NCI-H2107 treated with DMSO at 0.1 percent for 48 hours (cell line): ENCODE measurements around the gene GPR183.
A peak's percentile ranks its signal among the peaks of the same experiment; 100 is the strongest.

Source experiments
- DNase-seq: peaks from one replicate; lab custom pipeline; 2025; ENCODE audit not compliant: unreplicated experiment; lab: John Stamatoyannopoulos, UW

GPR183 gene

GRCh38 chr13:99339736-99340397, 32.7 kb upstream of the GPR183 start:
- peak; percentile 40 for DNase-seq

GRCh38 chr13:99339230-99339721, 32.1 kb upstream of the GPR183 start:
- DNase-seq, result no peak

GRCh38 chr13:99335603-99336002, 28.4 kb upstream of the GPR183 start:
- DNase-seq, result no peak

GRCh38 chr13:99335087-99335486, 27.9 kb upstream of the GPR183 start:
- DNase-seq, result no peak

DNA sequence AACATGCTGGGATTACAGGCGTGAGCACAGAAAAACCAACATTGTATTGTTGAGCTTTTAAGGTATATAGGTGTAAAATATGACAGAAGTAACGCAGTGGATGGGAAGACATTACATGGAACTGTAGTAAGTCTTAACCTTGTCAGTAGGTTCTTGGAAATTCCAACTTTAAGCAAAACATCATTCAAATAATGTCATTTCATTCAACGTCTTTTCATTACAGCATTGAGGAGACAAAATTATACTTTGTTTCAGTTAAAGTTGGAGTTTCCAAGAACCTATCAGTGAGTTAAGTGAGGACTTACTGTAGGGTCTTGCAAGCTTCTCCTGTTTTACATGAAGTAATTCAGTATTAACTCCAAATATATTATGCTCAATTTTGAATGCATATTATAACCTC, 27.0 kb upstream of the GPR183 start:
- DNase-seq, result no peak

DNA sequence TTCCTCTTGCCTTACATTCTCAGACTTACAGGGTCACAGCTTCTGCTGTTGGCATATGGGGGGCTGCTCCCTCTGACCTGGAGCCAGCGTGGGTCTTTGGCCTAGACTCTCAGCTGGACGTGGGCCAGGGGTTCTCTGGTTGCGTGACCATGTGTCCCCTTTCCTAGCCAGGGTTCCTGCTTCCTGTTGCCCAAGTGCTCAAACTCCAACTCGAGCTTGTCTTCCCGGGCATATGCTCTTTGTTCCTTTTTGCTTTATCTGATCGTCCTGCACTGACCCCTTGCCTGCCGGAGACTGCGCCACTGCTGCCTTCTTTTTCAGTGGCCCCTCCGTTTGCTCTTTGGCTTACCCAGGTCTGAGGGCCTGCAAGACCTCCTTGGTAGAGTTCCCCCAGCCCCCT, 25.3 kb upstream of the GPR183 start:
- DNase-seq, result no peak

- no peak for DNase-seq
Observed at GRCh38 chr13:99331881-99332293, 24.7 kb upstream of the GPR183 start.

GRCh38 chr13:99330942-99331341, 23.7 kb upstream of the GPR183 start:
- no peak for DNase-seq

DNA sequence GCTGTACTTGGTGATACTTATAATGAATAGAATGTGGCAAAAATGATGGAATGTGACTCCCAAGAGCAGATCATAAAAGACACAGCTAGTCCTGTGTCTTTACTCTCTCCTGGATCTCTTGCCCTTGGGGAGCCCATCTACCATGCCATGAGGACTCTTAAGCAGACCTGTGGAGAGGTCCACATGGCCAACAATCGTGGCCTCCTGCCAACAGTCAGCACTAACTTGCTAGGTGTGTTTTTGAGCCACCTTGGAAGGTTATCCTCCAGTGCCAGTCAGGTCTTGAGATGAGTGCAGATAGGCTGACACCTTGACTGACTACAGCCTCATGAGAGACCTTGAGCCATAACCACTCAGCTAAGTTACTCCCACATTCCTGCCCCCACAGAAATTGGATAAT, 22.3 kb upstream of the GPR183 start:
- no peak for DNase-seq

DNA sequence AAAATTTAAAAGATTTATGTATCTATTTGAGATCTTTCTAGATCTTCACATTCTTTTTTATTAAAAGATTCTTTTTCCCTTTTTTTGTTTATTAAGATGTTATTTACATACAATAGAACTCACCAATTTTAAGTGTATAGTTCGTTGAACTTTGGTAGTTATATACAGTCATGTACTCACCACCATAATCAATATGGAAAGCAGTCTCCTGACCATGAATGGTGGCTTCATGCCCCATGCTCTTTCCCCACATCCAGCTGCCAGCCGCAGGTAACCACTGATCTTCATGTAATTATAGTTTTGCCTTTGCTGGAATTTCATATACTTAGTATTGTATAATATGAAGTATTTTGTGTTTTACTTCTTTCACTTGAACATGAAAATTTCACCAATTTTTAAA, 20.6 kb upstream of the GPR183 start:
- no peak for DNase-seq

DNA sequence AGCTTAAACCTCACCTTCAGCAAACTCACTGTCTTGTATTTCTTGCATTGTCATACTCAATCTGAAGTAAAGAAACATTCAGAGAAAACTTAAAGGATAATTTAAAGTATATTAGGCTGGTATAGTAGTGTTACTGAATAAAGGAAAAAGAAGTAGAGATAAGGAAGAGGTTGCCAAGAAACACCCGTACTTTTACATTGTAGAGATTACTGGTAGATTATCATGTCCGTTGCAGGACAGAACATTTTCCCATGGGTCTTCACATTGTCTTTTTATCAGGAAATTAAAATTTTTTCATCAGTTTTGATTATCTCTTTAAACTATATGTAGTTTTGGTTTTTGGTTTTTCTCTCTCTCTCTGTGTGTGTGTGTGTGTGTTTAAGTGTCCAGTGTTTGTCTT, 19.9 kb upstream of the GPR183 start:
- DNase-seq, result no peak

GRCh38 chr13:99326012-99326411, 18.8 kb upstream of the GPR183 start:
- DNase-seq, result no peak

- DNase-seq, result no peak
Observed at GRCh38 chr13:99323488-99323887, 16.3 kb upstream of the GPR183 start.

DNA sequence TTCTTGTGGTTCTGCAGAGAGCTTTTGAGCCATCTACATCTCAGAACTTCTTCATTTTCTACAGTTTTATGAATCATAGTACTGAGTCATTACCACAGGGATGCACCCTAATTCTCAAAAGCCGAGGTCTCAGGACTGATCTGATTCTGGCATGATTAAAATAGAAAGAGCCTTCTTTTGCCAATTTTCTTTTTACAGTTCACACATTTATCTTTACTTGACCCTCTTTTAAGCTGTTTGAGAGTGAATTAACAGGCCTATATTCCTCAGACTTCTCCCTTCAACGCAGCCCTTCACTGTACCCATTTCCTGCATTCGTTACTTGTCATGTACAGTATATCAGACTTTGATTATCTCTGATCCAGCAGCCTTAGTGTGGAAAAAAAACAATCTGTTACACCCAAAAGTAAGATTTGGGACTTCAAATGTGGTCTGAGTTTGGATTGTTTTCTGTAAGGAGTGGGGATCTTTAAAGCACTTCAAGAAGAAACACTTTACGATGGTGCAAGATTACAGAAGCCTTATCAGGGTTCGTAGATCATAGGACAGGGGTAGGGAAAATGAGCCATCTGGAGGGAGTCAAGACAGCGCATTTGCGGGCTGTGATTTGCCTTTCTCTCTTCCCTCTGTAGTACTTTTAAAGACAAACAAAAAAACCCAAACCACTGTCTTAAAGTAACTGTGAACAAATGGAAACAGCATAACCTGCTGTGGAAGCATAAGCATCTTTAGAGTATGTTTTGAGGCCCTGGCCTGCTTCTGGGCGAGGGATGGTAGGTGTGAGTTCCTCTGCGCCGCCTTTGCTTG, 15.3 kb upstream of the GPR183 start:
- DNase-seq, result no peak

GRCh38 chr13:99321709-99322108, 14.5 kb upstream of the GPR183 start:
- DNase-seq, result no peak

GRCh38 chr13:99320693-99321481, 13.7 kb upstream of the GPR183 start:
- no peak for DNase-seq

DNA sequence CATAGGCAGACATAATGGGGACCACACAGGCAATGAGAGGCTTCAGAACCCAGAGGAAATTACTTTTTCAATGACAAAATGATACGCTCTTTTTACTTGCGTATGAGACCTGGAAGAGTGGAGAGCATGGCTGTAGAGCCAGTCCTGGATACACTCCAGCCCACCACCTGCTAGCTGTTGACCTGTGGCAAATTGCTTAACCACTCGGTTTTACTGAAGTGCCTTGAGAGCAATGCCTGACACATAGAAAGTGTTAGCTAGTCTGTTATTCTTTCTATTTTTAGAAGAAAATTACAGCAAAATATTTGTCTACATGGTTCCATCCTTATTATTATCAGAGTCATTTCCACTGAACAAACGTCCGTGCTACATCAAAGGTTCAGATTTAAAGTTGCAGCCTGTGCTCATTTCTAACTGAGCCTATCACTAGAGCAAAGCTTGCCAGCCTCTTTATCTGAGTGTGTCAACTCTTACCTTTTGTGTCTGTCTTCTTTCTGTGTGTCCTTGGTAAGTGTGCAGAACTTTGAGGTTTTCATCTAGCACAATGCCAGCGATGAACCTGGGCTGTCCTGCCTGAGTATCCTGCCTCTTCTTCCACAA, 9.6 kb upstream of the GPR183 start:
- DNase-seq, result peak; percentile 60

DNA sequence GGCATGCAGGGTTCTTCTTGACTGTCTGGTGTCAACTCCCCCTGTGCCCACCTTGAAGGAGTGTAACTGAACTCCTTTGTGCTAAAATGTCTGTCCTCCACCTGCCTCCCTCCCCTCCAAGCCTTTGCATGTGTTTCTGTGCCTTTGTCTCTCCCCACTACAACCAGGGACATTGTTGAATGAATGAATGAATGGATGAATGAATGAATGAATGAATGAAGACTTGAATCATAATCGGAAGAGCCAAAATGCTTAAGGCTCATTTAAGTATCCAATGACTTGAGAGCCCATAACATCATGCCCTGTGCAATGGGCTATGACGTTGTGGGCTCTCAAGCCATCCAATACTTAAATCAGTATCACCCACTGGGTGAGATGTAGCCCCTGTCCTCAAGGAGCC, 9.0 kb upstream of the GPR183 start:
- no peak for DNase-seq

- no peak for DNase-seq
Observed at GRCh38 chr13:99315186-99315585, 8.0 kb upstream of the GPR183 start.

DNA sequence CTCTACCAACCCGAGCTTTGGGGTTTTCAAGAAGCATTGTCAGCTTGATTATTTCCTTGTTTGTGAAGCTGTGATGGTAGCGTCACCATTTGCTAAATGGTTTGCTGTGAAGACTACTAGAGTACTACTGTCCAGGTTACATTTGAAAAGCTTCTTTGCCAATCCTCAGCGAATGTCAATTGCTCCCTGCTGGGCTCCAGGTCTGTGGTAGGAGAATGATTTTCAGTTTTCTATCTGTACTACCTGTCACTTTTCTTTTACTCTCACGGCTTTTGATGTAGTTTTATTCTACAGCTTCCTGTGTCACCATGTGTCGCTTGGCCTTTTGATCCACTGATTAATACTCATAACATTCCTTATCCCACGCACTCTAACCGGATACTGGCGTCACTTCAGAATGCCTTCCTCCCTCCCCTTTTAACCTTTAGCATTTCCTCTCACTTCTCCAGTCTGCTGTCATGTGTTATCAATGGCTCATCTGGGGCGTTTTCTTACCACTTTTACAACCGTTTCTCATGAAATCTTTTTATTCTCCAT, 7.5 kb upstream of the GPR183 start:
- no peak for DNase-seq

DNA sequence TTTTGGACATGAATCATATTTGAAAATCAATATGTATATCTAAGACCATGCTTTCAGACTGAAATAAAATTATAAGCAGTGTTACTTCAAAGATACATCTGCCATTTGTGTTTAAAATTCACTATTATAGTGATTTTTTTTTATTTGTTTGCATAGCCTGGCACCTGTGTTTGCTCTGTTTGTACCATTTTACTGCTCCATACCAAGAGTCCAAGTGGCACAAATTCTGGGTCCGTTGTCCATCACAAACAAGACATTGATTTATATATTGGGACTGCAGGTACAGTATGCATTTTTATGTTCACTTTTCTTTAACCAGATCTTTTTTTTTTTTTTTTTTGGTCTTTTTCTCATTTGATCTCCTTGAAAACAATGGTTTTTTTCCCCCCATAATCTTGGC, 6.7 kb upstream of the GPR183 start:
- DNase-seq, result no peak
